ENCODE data around the gene LRRC56. TPM values are rescaled to one million over a fixed set of nuclear protein-coding genes. Genes with fewer than 3 reads are reported as not detected.

LRRC56 gene
- total RNA-seq, 4 donors from 2014 or later = 1.5 to 2.7 (median 1.8) TPM

- H3K4me3 ChIP-seq (ENCODE audit: low read depth, poor library complexity, severe bottlenecking) = peak overlapping the region; percentile 44
- peak in 1 of 2 donors; percentile 94 for DNase-seq (ENCODE audit: low spot score in 2 of 2)
- intact Hi-C loops (cut with DNase I; ENCODE audit: low total_unique reads) = no loop called here
- no peak for TF ChIP-seq POLR2A (IDR thresholded peaks at IDR 0.05)
- no peak for TF ChIP-seq CTCF (IDR thresholded peaks at IDR 0.05)
- 1% methylated on average over 16 to 23 of the region's 81 CpGs for WGBS, 2 donors
Measured at GRCh38 chr11:575313-575995, 38.1 kb downstream of the LRRC56 start.

DNA sequence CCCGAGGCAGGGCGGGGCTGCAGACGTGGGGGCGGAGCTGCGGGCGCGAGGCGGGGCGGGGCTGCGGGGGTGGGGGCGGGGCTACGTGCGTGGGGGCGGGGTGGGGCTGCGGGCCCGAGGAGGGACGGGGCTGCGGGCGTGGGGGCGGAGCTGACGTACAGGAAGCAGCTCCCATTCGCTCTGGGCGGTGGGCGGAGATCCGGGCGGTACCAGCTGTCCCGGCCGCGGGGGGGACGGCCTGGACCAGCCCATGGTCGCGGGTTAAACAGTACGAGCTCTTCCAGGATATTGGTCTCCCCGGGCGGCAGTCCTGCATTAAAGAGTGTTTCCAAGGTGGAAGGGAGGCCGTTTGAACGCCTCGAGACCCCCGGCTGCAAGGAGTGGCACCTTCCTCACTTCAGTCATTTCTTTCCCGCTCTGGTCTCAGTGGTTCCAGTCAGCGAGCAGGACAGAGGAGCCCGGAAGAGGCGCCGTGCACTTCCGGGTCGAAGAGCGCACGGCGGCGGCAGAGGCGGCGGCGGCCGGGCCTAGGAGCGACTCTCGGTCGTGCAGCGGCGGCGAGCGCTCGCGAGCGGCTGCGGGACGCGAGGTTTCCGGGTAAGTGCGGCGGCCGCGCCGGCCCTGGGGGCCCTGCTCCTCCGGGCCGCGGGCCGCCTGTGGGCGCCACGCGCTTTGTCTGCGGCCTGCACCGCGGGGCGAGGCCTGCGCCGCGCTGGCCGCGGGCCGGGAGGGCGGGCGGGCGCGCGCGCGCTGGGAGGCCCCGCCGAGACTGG is 38.9 kb downstream of the LRRC56 start, which contains the start of gene PHRF1:
TSS of gene PHRF1 (plus strand) at position 475 of the 773 bp plus-strand sequence. CDS start 5,043 bp downstream, outside the sequence.
- intact Hi-C loops (cut with DNase I; ENCODE audit: low total_unique reads) = no loop called here
- 1 to 2% methylated on average over 22 of the region's 99 CpGs for WGBS, 2 donors

DNA sequence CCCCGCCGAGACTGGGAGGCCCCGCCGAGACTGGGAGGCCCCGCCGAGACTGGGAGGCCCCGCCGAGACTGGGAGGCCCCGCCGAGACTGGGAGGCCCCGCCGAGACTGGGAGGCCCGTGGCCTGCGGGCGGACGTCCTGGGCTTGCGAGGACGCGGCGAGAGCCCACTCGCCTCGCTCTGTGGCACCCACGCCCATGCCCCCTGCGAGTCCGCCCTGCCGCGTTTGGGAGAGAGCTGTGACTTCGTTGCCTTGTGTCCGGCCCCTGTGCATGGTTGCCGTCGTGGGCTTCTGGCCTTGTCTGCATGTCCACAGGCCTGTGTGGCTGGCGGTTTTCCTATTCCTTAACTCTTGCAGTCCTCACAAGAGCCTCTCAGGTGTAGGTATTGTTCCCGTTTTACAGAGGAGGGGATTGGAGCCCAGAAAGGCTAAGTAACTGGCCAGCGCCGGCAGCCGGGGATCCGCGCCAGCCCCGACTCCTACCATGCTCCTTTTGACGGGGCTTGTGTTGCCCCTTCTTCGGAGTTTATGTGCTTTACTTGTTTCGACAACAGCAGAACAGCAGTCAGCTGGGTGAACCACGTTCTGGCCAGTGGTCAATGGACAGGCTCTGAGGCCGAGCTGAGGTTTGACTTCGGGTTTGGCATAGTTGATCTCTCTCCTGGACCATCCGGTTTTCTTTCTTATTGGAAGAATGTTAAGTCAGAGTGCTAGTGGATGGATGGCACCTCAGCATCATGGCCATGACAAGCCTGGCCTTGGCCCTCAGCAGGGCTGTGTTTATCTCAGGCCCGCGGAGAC is 39.7 kb downstream of the LRRC56 start:
- 5 to 6% methylated on average over 26 to 29 of the region's 48 CpGs for WGBS, 2 donors
- TF ChIP-seq CTCF (IDR thresholded peaks at IDR 0.05) = no peak
- TF ChIP-seq POLR2A (IDR thresholded peaks at IDR 0.05) = no peak
- intact Hi-C loops (cut with DNase I; ENCODE audit: low total_unique reads) = no loop called here
- peak overlapping the region; percentile 84 for H3K4me3 ChIP-seq (ENCODE audit: low read depth, poor library complexity, severe bottlenecking)
- DNase-seq (ENCODE audit: low spot score in 2 of 2) = peak in 1 of 2 donors; percentile 88

More for the DNA sequence above, 38.9 kb downstream of the LRRC56 start, which contains the start of gene PHRF1:
- TF ChIP-seq CTCF (IDR thresholded peaks at IDR 0.05) = no peak
- no peak for TF ChIP-seq POLR2A (IDR thresholded peaks at IDR 0.05)
- peak within 1 kb of the TSS; percentile 84 for H3K4me3 ChIP-seq (ENCODE audit: low read depth, poor library complexity, severe bottlenecking)
- peak; percentile 94 to 99 for DNase-seq (ENCODE audit: low spot score in 2 of 2)

DNA sequence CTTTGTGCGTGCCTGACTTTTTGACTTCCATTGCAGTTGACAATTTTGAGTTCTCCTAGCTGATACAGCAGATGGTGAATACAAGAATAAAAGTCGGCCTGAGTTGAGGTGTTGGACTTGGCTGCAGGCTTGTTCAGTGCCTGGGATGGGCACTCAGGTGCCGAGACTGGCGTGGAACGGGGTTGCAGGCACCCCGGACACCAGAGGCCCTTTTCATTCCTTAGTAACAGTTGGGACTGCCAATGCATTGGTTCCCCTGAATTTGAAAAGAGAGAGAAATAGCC is 40.2 kb downstream of the LRRC56 start:
- no peak overlapping the region for H3K4me3 ChIP-seq (ENCODE audit: low read depth, poor library complexity, severe bottlenecking)
- 33 to 42% methylated on average over 6 of the region's 6 CpGs for WGBS, 2 donors
- no peak for DNase-seq (ENCODE audit: low spot score in 2 of 2)
- intact Hi-C loops (cut with DNase I; ENCODE audit: low total_unique reads) = no loop called here
- TF ChIP-seq POLR2A (IDR thresholded peaks at IDR 0.05) = no peak

DNA sequence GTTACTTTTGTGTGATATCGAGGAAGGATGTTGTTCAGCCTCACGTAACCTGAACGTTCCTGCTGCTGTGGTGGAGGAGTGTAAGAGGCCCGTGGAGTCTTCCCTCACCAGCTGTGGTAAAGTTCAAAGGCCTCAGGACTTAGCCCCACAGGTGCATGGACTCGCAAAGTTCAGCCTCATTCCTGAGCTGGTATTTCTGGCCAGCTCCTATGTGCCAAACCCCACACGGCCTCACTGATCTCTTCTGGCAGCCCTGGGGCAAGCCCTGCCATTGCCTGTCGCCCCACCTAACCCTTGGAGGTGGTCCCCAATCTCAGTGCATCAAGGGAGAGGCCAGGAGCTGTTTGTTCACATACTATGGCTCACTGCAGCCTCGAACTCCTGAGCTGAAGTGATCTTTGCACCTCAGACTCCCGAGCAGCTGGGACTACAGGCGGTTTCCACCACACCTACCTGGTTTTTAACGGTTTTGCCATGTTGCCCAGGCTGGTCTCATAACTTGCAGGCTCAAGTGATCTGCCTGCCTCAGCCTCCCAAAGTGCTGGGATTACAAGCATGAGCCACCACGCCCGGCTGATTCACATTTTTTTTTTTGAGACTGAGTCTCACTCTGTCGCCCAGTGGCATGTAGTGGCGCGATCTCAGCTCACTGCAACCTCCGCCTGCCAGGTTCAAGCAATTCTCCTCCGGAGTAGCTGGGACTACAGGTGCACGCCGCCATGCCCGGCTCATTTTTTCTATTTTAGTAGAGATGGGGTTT is 41.1 kb downstream of the LRRC56 start:
- WGBS, 2 donors = 41 to 48% methylated on average over 21 of the region's 21 CpGs
- DNase-seq (ENCODE audit: low spot score in 2 of 2) = no peak
- H3K4me3 ChIP-seq (ENCODE audit: low read depth, poor library complexity, severe bottlenecking) = no peak overlapping the region
- no peak for TF ChIP-seq POLR2A (IDR thresholded peaks at IDR 0.05)
- no peak for TF ChIP-seq CTCF (IDR thresholded peaks at IDR 0.05)
- intact Hi-C loops (cut with DNase I; ENCODE audit: low total_unique reads) = no loop called here

Data from lower leg skin (tissue), 4 donors.